ENCODE data around the gene MAP3K2. TPM values are rescaled to one million over a fixed set of nuclear protein-coding genes. Genes with fewer than 3 reads are reported as not detected.

The MAP3K2 gene
- total RNA-seq, 4 donors from 2014 or later, result 33.8 to 46.4 (median 39.4) TPM

GRCh38 chr2:127343277-127343676 is 44.5 kb downstream of the MAP3K2 start:
- H3K36me3 ChIP-seq, result peaks cover 0 to 9% of the 10 kb centered on the region in 2 donors
- no peaks in the 10 kb centered on the region for H3K27me3 ChIP-seq
- H3K4me1 ChIP-seq, result peaks cover 14 to 17% of the 10 kb centered on the region in 2 donors
- no peak for ATAC-seq
- TF ChIP-seq CTCF (IDR thresholded peaks at IDR 0.05 in 4 of 5, conservative IDR thresholded peaks at IDR 0.05 in 1 of 5) (no peak), POLR2A (IDR thresholded peaks at IDR 0.05) (no peak)
- no peak overlapping the region for H3K27ac ChIP-seq
- no peak overlapping the region for H3K4me3 ChIP-seq
- no peak for DNase-seq
- H3K9me3 ChIP-seq, result no peaks in the 10 kb centered on the region
- in situ Hi-C loops (cut with MboI; ENCODE audit: low sequenced_read_pairs in 4 of 4) (loop anchor here in 1 of 4 donors (25.0 kb wide), 1 partner anchor 144 kb away; no protein-coding TSS in a partner anchor), intact Hi-C loops (cut with DNase I; ENCODE audit: low total_unique reads) (no loop called here)

GRCh38 chr2:127342101-127342500 is 45.7 kb downstream of the MAP3K2 start:
- intact Hi-C loops (cut with DNase I; ENCODE audit: low total_unique reads) (no loop called here), in situ Hi-C loops (cut with MboI; ENCODE audit: low sequenced_read_pairs in 4 of 4) (loop anchor here in 1 of 4 donors (25.0 kb wide), 1 partner anchor 145 kb away; no protein-coding TSS in a partner anchor)
- H3K9me3 ChIP-seq, result no peaks in the 10 kb centered on the region
- H3K36me3 ChIP-seq, result peaks cover 0 to 21% of the 10 kb centered on the region in 2 donors
- ATAC-seq, result no peak
- no peak for DNase-seq
- no peaks in the 10 kb centered on the region for H3K27me3 ChIP-seq
- H3K4me3 ChIP-seq, result no peak overlapping the region
- H3K27ac ChIP-seq, result no peak overlapping the region
- peaks cover 6 to 9% of the 10 kb centered on the region in 2 donors for H3K4me1 ChIP-seq
- TF ChIP-seq POLR2A (IDR thresholded peaks at IDR 0.05), result no peak
- TF ChIP-seq CTCF (IDR thresholded peaks at IDR 0.05 in 4 of 5, conservative IDR thresholded peaks at IDR 0.05 in 1 of 5), result no peak

- no peak overlapping the region for H3K4me3 ChIP-seq
- peak in 1 of 2 donors; percentile 74 for ATAC-seq
- in situ Hi-C loops (cut with MboI; ENCODE audit: low sequenced_read_pairs in 4 of 4) (loop anchor here in 2 of 4 donors (10.0 to 25.0 kb wide), 2 partner anchors 152 to 155 kb away; no protein-coding TSS in a partner anchor), intact Hi-C loops (cut with DNase I; ENCODE audit: low total_unique reads) (no loop called here)
- peaks cover 0 to 41% of the 10 kb centered on the region in 2 donors for H3K36me3 ChIP-seq
- TF ChIP-seq POLR2A (IDR thresholded peaks at IDR 0.05) (no peak), CTCF (IDR thresholded peaks at IDR 0.05 in 4 of 5, conservative IDR thresholded peaks at IDR 0.05 in 1 of 5) (no peak)
- H3K4me1 ChIP-seq, result no peaks in the 10 kb centered on the region
- H3K9me3 ChIP-seq, result no peaks in the 10 kb centered on the region
- peak overlapping the region in 3 of 4 donors; percentile 19 to 42 (median 27) for H3K27ac ChIP-seq
- DNase-seq, result no peak
- no peaks in the 10 kb centered on the region for H3K27me3 ChIP-seq
Measured at GRCh38 chr2:127332335-127332734, 55.4 kb downstream of the MAP3K2 start.

GRCh38 chr2:127330753-127331152 is 57.0 kb downstream of the MAP3K2 start:
- H3K36me3 ChIP-seq, result peaks cover 0 to 50% of the 10 kb centered on the region in 2 donors
- H3K4me3 ChIP-seq, result no peak overlapping the region
- DNase-seq (no peak), ATAC-seq (no peak)
- intact Hi-C loops (cut with DNase I; ENCODE audit: low total_unique reads), result no loop called here
- H3K4me1 ChIP-seq, result no peaks in the 10 kb centered on the region
- H3K27ac ChIP-seq, result no peak overlapping the region
- H3K27me3 ChIP-seq, result no peaks in the 10 kb centered on the region
- in situ Hi-C loops (cut with MboI; ENCODE audit: low sequenced_read_pairs in 4 of 4), result loop anchor here in 2 of 4 donors (10.0 to 25.0 kb wide), 2 partner anchors 154 to 157 kb away; no protein-coding TSS in a partner anchor
- no peaks in the 10 kb centered on the region for H3K9me3 ChIP-seq
- TF ChIP-seq POLR2A (IDR thresholded peaks at IDR 0.05) (no peak), CTCF (IDR thresholded peaks at IDR 0.05 in 4 of 5, conservative IDR thresholded peaks at IDR 0.05 in 1 of 5) (no peak)

All from gastrocnemius medialis (tissue), 4 donors.